WTC11 (cell line): ENCODE measurements around the gene ONECUT2. TPM values are rescaled to one million over a fixed set of nuclear protein-coding genes. Genes with fewer than 3 reads are reported as not detected.

Source experiments
- ATAC-seq: fragments of 200-7000 bp; cut with Tn5 transposase; 2 replicates; pipeline ENCODE4 v1.10.0; 2021; ENCODE audit warnings: mild to moderate bottlenecking, moderate library complexity
- CTCF ChIA-PET: fragments of 300-600 bp; sonication (Branson Sonifier 250); formaldehyde crosslinking; loops from one replicate; lab custom pipeline; 2021; ENCODE audit warnings: antibody characterized with exemption; lab: Charles Lee
- POLR2A ChIA-PET: fragments of 350-600 bp; sonication (Branson Sonifier 250); formaldehyde crosslinking; loops from one replicate; lab custom pipeline; 2021; ENCODE audit warnings: antibody characterized with exemption; lab: Charles Lee
- DNase-seq: peaks from one replicate; pipeline ENCODE4 v3.0.0; 2021; ENCODE audit warnings: low spot score
- H3K27ac Mint-ChIP-seq: 2 replicates; pipeline ENCODE4 v1.8.0; 2021; ENCODE audit warnings: mixed read lengths
- H3K27me3 Mint-ChIP-seq: 2 replicates; pipeline ENCODE4 v1.8.0; 2021; ENCODE audit warnings: low read depth, mild to moderate bottlenecking, moderate library complexity, mixed read lengths
- H3K36me3 Mint-ChIP-seq: 2 replicates; pipeline ENCODE4 v1.8.0; 2021; ENCODE audit warnings: mixed read lengths
- H3K4me1 Mint-ChIP-seq: 2 replicates; pipeline ENCODE4 v1.8.0; 2022; ENCODE audit warnings: mixed read lengths
- H3K4me3 Mint-ChIP-seq: 2 replicates; pipeline ENCODE4 v1.8.0; 2021; ENCODE audit warnings: mild to moderate bottlenecking, moderate library complexity, mixed read lengths
- H3K9me3 Mint-ChIP-seq: 2 replicates; pipeline ENCODE4 v1.8.0; 2021; ENCODE audit warnings: mixed read lengths
- ATF1 ChIP-seq: sonication (generic); formaldehyde crosslinking; IDR thresholded peaks from 2 replicates; pipeline ENCODE4 v1.8.1; 2023; ENCODE audit warnings: mild to moderate bottlenecking, moderate library complexity, missing genetic modification reagents
- CBFB ChIP-seq: sonication (generic); formaldehyde crosslinking; IDR thresholded peaks from 2 replicates; pipeline ENCODE4 v1.8.1; 2022; ENCODE audit warnings: mild to moderate bottlenecking, low read depth, missing genetic modification reagents
- ELF4 ChIP-seq: sonication (generic); formaldehyde crosslinking; IDR thresholded peaks from 2 replicates; pipeline ENCODE4 v1.8.1; 2022; ENCODE audit warnings: low read depth, mild to moderate bottlenecking, moderate library complexity, missing genetic modification reagents
- ETV6 ChIP-seq: sonication (generic); formaldehyde crosslinking; IDR thresholded peaks from 2 replicates; pipeline ENCODE4 v1.8.1; 2022; ENCODE audit warnings: mild to moderate bottlenecking, missing genetic modification reagents
- FOXP1 ChIP-seq: sonication (generic); formaldehyde crosslinking; IDR thresholded peaks from 2 replicates; pipeline ENCODE4 v1.8.0; 2022; ENCODE audit warnings: missing genetic modification reagents, mild to moderate bottlenecking, moderate library complexity, borderline replicate concordance
- IRF2 ChIP-seq: sonication (generic); formaldehyde crosslinking; IDR thresholded peaks from 2 replicates; pipeline ENCODE4 v1.8.0; 2022; ENCODE audit warnings: low read depth, missing genetic modification reagents, borderline replicate concordance
- JUN ChIP-seq: sonication (generic); formaldehyde crosslinking; IDR thresholded peaks from 2 replicates; pipeline ENCODE4 v1.8.0; 2023; ENCODE audit warnings: mild to moderate bottlenecking, missing genetic modification reagents
- NFATC4 ChIP-seq: fragments of 250-450 bp; sonication (Bioruptor Pico); IDR thresholded peaks from 2 replicates; pipeline ENCODE4 v1.9.0; 2021; ENCODE audit warnings: mild to moderate bottlenecking
- NR1H2 ChIP-seq: sonication (generic); formaldehyde crosslinking; IDR thresholded peaks from 2 replicates; pipeline ENCODE4 v1.9.0; 2021; ENCODE audit warnings: mild to moderate bottlenecking, moderate library complexity, missing genetic modification reagents
- OVOL2 ChIP-seq: fragments of 250-450 bp; sonication (Bioruptor Pico); IDR thresholded peaks from 2 replicates; pipeline ENCODE4 v1.9.0; 2021; ENCODE audit warnings: mild to moderate bottlenecking, borderline replicate concordance
- SMAD3 ChIP-seq: sonication (generic); formaldehyde crosslinking; IDR thresholded peaks from 2 replicates; pipeline ENCODE4 v1.8.0; 2022; ENCODE audit warnings: missing genetic modification reagents, mild to moderate bottlenecking, borderline replicate concordance
- TEAD4 ChIP-seq: sonication (generic); formaldehyde crosslinking; IDR thresholded peaks from 2 replicates; pipeline ENCODE4 v1.8.0; 2022; ENCODE audit warnings: mild to moderate bottlenecking, missing genetic modification reagents
- ZNF232 ChIP-seq: sonication (generic); formaldehyde crosslinking; IDR thresholded peaks from 2 replicates; pipeline ENCODE4 v1.8.0; 2022; ENCODE audit warnings: mild to moderate bottlenecking, missing genetic modification reagents
- ZNF416 ChIP-seq: fragments of 250-450 bp; sonication (Bioruptor Pico); IDR thresholded peaks from 2 replicates; pipeline ENCODE4 v1.9.0; 2021; ENCODE audit warnings: mild to moderate bottlenecking, inconsistent platforms
- ZNF423 ChIP-seq: fragments of 250-450 bp; sonication (Bioruptor Pico); IDR thresholded peaks from 2 replicates; pipeline ENCODE4 v2.1.2; 2022; ENCODE audit warnings: mild to moderate bottlenecking, moderate library complexity
- total RNA-seq: library from RNA; stranded (reverse); gene quantifications from 3 replicates; pipeline ENCODE4 v1.2.3, GENCODE V29; 2021
- TF ChIP-seq, protein P1 (sequence below): sonication (generic); formaldehyde crosslinking; IDR thresholded peaks from 2 replicates; pipeline ENCODE4 v1.8.1; 2023; ENCODE audit warnings: mild to moderate bottlenecking, missing genetic modification reagents
- TF ChIP-seq, protein P2 (sequence below): fragments of 250-450 bp; sonication (Bioruptor Pico); IDR thresholded peaks from 2 replicates; pipeline ENCODE4 v1.9.0; 2021; ENCODE audit warnings: mild to moderate bottlenecking
- TF ChIP-seq, protein P3 (sequence below): fragments of 250-450 bp; sonication (Bioruptor Pico); IDR thresholded peaks from 2 replicates; pipeline ENCODE4 v1.8.0; 2021; ENCODE audit warnings: mild to moderate bottlenecking
- TF ChIP-seq, protein P4 (sequence below): sonication (generic); formaldehyde crosslinking; IDR thresholded peaks from 2 replicates; pipeline ENCODE4 v1.8.0; 2022; ENCODE audit warnings: missing genetic modification reagents
- TF ChIP-seq, protein P5 (sequence below): sonication (generic); formaldehyde crosslinking; IDR thresholded peaks from 2 replicates; pipeline ENCODE4 v1.8.1; 2022; ENCODE audit warnings: mild to moderate bottlenecking, moderate library complexity, missing genetic modification reagents
- TF ChIP-seq, protein P6 (sequence below): sonication (generic); formaldehyde crosslinking; IDR thresholded peaks from 2 replicates; pipeline ENCODE4 v1.8.0; 2023; ENCODE audit warnings: missing genetic modification reagents, mild to moderate bottlenecking, borderline replicate concordance

Gene ONECUT2
- total RNA-seq, 1 experiment from 2014 or later, result 0.87 TPM

DNA sequence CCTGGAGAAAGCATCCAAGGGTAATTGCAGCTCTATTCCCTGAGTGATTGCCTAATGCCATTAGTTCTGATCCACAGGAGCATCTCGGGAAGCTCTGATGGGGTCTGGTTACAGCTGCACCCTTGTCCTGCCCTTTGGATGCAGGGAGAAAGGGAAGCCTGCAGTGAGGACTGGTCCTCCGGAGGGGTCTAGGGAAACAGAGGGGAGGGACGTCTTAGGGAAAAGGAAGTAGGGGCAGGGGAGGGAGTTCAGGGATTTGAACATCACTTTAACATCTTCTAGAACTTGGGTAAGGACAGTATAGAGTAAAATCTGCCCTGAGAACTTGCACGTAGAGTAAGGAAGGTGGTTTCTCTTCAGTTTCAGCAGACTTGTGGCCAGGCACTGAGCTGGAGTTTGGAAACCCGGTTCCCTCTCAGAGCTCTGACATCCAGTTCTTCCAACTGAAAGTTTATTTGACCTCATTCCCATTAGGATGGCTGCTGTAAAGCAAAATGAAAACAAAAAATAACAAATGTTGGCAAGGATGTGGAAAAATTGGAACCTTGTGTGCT is 20.5 kb downstream of the ONECUT2 start (continued):
- TF ChIP-seq SMAD3 (no peak), JUN (CRISPR knock-in tag) (no peak), CBFB (CRISPR knock-in tag) (no peak)
- TF ChIP-seq, protein P1, sequence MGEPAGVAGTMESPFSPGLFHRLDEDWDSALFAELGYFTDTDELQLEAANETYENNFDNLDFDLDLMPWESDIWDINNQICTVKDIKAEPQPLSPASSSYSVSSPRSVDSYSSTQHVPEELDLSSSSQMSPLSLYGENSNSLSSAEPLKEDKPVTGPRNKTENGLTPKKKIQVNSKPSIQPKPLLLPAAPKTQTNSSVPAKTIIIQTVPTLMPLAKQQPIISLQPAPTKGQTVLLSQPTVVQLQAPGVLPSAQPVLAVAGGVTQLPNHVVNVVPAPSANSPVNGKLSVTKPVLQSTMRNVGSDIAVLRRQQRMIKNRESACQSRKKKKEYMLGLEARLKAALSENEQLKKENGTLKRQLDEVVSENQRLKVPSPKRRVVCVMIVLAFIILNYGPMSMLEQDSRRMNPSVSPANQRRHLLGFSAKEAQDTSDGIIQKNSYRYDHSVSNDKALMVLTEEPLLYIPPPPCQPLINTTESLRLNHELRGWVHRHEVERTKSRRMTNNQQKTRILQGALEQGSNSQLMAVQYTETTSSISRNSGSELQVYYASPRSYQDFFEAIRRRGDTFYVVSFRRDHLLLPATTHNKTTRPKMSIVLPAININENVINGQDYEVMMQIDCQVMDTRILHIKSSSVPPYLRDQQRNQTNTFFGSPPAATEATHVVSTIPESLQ (CRISPR knock-in tag), result no peak
- TF ChIP-seq, all 79 proteins: peak for 0

DNA sequence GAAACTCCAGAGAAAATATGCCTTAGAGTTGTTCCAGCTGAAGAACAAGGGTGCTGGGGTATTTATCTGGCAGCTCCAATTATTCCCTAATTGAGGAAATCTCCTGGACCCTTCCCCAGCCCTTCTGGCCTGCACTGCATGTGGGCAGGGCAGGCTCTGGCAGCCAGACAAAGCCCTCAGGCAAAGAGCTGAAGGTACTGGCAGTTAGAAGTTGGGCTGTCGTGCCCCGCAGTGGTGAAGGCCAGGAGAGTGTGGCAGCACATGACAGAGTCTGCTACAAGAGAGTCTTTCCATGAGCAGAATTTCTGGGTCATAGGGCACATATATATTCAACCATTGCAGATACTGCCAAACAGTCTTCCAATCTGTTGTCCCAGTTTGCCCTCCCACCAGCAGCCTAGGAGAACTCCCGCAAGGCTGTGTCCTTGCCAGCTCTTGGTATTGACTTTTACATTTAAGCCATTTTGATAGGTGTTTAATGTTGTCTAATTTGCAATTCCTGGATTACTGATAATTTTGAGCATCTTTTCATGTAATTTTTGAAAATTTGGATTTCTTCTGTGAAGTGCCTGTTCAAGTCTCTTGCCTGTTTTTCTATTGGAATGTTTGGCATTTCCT is 26.6 kb downstream of the ONECUT2 start:
- ChIA-PET POLR2A (interaction anchor here (0.6 kb wide), 1 partner anchor 65 kb away, joined by 3 read pairs; no protein-coding TSS in a partner anchor), CTCF (no interaction called here)
- TF ChIP-seq NR1H2 (CRISPR knock-in tag) (no peak), TEAD4 (CRISPR knock-in tag) (no peak), NFATC4 (CRISPR knock-in tag) (no peak), FOXP1 (no peak), OVOL2 (CRISPR knock-in tag) (no peak), ATF1 (CRISPR knock-in tag) (no peak), ELF4 (CRISPR knock-in tag) (no peak), IRF2 (CRISPR knock-in tag) (no peak), ZNF232 (CRISPR knock-in tag) (no peak), ETV6 (no peak), ZNF423 (CRISPR knock-in tag) (no peak), ZNF416 (CRISPR knock-in tag) (no peak)
- TF ChIP-seq, protein P2, sequence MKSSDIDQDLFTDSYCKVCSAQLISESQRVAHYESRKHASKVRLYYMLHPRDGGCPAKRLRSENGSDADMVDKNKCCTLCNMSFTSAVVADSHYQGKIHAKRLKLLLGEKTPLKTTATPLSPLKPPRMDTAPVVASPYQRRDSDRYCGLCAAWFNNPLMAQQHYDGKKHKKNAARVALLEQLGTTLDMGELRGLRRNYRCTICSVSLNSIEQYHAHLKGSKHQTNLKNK, result no peak
- TF ChIP-seq, protein P3, sequence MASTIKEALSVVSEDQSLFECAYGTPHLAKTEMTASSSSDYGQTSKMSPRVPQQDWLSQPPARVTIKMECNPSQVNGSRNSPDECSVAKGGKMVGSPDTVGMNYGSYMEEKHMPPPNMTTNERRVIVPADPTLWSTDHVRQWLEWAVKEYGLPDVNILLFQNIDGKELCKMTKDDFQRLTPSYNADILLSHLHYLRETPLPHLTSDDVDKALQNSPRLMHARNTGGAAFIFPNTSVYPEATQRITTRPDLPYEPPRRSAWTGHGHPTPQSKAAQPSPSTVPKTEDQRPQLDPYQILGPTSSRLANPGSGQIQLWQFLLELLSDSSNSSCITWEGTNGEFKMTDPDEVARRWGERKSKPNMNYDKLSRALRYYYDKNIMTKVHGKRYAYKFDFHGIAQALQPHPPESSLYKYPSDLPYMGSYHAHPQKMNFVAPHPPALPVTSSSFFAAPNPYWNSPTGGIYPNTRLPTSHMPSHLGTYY (CRISPR knock-in tag), result no peak
- TF ChIP-seq, protein P4, sequence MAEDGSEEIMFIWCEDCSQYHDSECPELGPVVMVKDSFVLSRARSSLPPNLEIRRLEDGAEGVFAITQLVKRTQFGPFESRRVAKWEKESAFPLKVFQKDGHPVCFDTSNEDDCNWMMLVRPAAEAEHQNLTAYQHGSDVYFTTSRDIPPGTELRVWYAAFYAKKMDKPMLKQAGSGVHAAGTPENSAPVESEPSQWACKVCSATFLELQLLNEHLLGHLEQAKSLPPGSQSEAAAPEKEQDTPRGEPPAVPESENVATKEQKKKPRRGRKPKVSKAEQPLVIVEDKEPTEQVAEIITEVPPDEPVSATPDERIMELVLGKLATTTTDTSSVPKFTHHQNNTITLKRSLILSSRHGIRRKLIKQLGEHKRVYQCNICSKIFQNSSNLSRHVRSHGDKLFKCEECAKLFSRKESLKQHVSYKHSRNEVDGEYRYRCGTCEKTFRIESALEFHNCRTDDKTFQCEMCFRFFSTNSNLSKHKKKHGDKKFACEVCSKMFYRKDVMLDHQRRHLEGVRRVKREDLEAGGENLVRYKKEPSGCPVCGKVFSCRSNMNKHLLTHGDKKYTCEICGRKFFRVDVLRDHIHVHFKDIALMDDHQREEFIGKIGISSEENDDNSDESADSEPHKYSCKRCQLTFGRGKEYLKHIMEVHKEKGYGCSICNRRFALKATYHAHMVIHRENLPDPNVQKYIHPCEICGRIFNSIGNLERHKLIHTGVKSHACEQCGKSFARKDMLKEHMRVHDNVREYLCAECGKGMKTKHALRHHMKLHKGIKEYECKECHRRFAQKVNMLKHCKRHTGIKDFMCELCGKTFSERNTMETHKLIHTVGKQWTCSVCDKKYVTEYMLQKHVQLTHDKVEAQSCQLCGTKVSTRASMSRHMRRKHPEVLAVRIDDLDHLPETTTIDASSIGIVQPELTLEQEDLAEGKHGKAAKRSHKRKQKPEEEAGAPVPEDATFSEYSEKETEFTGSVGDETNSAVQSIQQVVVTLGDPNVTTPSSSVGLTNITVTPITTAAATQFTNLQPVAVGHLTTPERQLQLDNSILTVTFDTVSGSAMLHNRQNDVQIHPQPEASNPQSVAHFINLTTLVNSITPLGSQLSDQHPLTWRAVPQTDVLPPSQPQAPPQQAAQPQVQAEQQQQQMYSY (CRISPR knock-in tag), result no peak
- TF ChIP-seq, protein P1 (CRISPR knock-in tag), result no peak
- TF ChIP-seq, protein P5, sequence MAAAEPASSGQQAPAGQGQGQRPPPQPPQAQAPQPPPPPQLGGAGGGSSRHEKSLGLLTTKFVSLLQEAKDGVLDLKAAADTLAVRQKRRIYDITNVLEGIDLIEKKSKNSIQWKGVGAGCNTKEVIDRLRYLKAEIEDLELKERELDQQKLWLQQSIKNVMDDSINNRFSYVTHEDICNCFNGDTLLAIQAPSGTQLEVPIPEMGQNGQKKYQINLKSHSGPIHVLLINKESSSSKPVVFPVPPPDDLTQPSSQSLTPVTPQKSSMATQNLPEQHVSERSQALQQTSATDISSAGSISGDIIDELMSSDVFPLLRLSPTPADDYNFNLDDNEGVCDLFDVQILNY (CRISPR knock-in tag), result no peak
- TF ChIP-seq, protein P6, sequence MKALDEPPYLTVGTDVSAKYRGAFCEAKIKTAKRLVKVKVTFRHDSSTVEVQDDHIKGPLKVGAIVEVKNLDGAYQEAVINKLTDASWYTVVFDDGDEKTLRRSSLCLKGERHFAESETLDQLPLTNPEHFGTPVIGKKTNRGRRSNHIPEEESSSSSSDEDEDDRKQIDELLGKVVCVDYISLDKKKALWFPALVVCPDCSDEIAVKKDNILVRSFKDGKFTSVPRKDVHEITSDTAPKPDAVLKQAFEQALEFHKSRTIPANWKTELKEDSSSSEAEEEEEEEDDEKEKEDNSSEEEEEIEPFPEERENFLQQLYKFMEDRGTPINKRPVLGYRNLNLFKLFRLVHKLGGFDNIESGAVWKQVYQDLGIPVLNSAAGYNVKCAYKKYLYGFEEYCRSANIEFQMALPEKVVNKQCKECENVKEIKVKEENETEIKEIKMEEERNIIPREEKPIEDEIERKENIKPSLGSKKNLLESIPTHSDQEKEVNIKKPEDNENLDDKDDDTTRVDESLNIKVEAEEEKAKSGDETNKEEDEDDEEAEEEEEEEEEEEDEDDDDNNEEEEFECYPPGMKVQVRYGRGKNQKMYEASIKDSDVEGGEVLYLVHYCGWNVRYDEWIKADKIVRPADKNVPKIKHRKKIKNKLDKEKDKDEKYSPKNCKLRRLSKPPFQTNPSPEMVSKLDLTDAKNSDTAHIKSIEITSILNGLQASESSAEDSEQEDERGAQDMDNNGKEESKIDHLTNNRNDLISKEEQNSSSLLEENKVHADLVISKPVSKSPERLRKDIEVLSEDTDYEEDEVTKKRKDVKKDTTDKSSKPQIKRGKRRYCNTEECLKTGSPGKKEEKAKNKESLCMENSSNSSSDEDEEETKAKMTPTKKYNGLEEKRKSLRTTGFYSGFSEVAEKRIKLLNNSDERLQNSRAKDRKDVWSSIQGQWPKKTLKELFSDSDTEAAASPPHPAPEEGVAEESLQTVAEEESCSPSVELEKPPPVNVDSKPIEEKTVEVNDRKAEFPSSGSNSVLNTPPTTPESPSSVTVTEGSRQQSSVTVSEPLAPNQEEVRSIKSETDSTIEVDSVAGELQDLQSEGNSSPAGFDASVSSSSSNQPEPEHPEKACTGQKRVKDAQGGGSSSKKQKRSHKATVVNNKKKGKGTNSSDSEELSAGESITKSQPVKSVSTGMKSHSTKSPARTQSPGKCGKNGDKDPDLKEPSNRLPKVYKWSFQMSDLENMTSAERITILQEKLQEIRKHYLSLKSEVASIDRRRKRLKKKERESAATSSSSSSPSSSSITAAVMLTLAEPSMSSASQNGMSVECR (CRISPR knock-in tag), result no peak
- TF ChIP-seq, all 79 proteins: peak for 0
- ATAC-seq, result no peak
- Mint-ChIP-seq H3K4me3 (no peak overlapping the region), H3K27ac (no peak overlapping the region), H3K27me3 (no peaks in the 10 kb centered on the region), H3K36me3 (no peaks in the 10 kb centered on the region), H3K4me1 (0 out of 2 replicates have a peak, but pooled peaks cover 2% of the 10 kb centered on the region), H3K9me3 (peaks cover 10% of the 10 kb centered on the region)
- DNase-seq, result no peak
